GM21390 (cell line): ENCODE measurements around the gene KLF16.

Experiments
- ATAC-seq: cut with Tn5 transposase; IDR thresholded peaks from one replicate; pipeline ENCODE4 v1.9.1; 2021; ENCODE audit not compliant: unreplicated experiment

The KLF16 gene

GRCh38 chr19:1811942-1812425 is 51.4 kb downstream of the KLF16 start, which contains the start of gene ATP8B3:
ATP8B3 (minus strand) TSS chr19:1812276; CDS start chr19:1811736, 540 bp downstream.
- peak; percentile 22 for ATAC-seq

GRCh38 chr19:1811472-1811894 is 51.9 kb downstream of the KLF16 start:
- ATAC-seq: no peak

GRCh38 chr19:1810439-1811160 is 52.8 kb downstream of the KLF16 start:
- no peak for ATAC-seq

GRCh38 chr19:1809678-1810077 is 53.7 kb downstream of the KLF16 start:
- ATAC-seq: no peak

- ATAC-seq: no peak
These were observed 55.0 kb downstream of the KLF16 start for GRCh38 chr19:1808395-1808731.

GRCh38 chr19:1807695-1808394 is 55.5 kb downstream of the KLF16 start:
- no peak for ATAC-seq

DNA sequence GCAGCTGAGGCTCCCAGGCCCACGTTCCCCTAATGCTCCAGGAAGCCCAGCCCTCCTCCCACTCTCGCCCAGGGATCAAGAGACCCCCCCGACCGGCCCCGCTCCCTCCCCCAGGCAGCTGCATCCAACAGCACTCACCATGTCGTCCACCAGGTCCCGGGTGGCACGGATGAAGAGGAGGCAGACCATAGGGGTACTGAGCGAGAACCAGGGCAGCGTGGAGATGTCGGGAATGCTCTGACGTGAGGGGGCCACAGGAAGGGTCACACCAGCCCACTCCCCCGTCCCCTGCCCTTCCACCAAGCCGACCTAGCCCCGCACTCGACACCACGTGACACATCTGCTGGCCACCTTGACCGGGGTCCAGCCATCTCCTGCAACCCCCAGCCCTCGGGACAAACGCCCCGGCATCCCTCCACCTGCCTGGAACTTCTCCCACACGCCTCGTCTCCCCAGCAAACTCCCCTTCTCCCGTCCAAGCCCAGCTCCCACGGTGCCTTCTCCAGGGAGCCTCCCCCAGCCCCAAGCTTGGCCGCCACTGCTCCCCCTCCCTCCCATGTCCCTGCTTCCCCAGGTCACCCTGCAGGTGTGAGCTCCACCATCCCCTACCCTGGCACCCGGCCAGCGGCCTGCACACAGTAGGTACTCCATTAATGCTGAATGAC is 56.2 kb downstream of the KLF16 start:
- no peak for ATAC-seq

DNA sequence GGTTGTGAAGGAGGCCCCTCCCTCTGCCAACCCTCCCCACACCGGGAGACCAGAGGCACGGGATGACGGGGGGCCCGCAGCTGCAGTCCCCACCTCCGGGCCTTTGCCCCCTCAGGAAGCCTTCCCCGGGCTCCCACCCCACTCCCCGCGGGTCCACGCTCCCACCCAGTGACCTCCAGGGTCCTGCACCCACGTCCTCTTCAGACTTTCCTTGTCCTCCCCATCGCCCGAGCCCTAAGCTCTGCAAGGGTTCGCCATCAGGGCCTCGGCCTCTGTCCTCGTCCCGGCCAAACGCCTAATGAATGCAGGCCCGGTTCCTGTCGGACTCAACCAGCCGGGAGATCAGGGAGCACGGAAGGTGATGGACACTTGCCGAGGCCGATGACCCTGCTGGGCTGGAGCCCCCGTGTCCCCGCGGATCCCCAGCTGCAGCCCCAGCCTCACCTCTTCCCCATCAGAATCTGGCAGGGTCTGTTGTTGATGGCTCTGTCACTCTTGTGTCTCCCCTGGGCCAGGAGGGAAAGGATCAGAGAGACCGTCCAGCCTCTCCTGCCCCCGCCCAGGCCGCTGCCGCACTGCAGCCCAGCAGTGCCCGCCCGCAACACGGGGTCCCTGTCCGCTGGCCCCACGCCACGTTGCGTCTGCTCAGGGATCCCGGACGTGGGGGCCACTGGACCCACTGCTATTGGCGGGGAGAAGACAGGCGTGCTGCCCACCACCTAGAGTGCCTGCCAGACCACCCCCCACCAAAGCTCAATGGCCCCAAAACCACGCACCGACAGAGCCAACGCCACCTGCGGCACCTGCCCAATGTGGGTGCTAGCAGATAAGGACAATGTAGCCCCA is 57.0 kb downstream of the KLF16 start:
- ATAC-seq: no peak

GRCh38 chr19:1805401-1806183 is 57.8 kb downstream of the KLF16 start:
- ATAC-seq: no peak

- no peak for ATAC-seq
These were observed 58.5 kb downstream of the KLF16 start for GRCh38 chr19:1804858-1805257.
